Smooth muscle cell (in vitro differentiated cells): ENCODE measurements around the gene FBXO2. TPM values are rescaled to one million over a fixed set of nuclear protein-coding genes. Genes with fewer than 3 reads are reported as not detected.

Source experiments
- polyA plus RNA-seq: library from polyadenylated mRNA; unstranded; fragments of >200 nt; fragmentation: Nextera tagmentation; extraction: Ambion mirVana; gene quantifications from 2 replicates; pipeline ENCODE4 v1.2.1, GENCODE V29; 2016
- total RNA-seq: library from RNA; depleted of rRNA; stranded (reverse); fragments of >200 nt; gene quantifications from 2 replicates; pipeline ENCODE4 v1.2.3, GENCODE V29; 2014

Gene FBXO2
- total and polyA plus RNA-seq, 2 experiments from 2014 or later = 15.5 to 15.6 TPM

Other genes with a start within 250 kb of the FBXO2 start
- gene DISP3, start 175.3 kb downstream of the FBXO2 start, total RNA-seq = 1.0 TPM in 1 of 2 replicates, not detected in the other
- 0.17 and 0.27 TPM in 2 replicates for gene DISP3, start 175.3 kb downstream of the FBXO2 start, polyA plus RNA-seq
- gene FBXO44, start 448 bp upstream of the FBXO2 start, total RNA-seq = 9.0 and 10.4 TPM in 2 replicates
- 16.2 and 20.8 TPM in 2 replicates for gene FBXO44, start 448 bp upstream of the FBXO2 start, polyA plus RNA-seq
- 4.3 and 7.4 TPM in 2 replicates for gene FBXO6, start 9.8 kb upstream of the FBXO2 start, total RNA-seq
- gene FBXO6, start 9.8 kb upstream of the FBXO2 start, polyA plus RNA-seq = 12.8 and 13.2 TPM in 2 replicates
- 34.0 and 46.0 TPM in 2 replicates for gene MAD2L2, start 26.7 kb upstream of the FBXO2 start, total RNA-seq
- gene MAD2L2, start 26.7 kb upstream of the FBXO2 start, polyA plus RNA-seq = 81.2 and 87.4 TPM in 2 replicates
- gene DRAXIN, start 37.3 kb upstream of the FBXO2 start, total RNA-seq = 0.09 TPM in 1 of 2 replicates, not detected in the other
- 0.15 and 0.27 TPM in 2 replicates for gene DRAXIN, start 37.3 kb upstream of the FBXO2 start, polyA plus RNA-seq
- gene AGTRAP, start 81.7 kb upstream of the FBXO2 start, total RNA-seq = 30.9 and 32.0 TPM in 2 replicates
- gene AGTRAP, start 81.7 kb upstream of the FBXO2 start, polyA plus RNA-seq = 67.8 and 76.8 TPM in 2 replicates
- gene C1orf167, start 107.8 kb upstream of the FBXO2 start, total RNA-seq = not detected in 2 replicates
- gene C1orf167, start 107.8 kb upstream of the FBXO2 start, polyA plus RNA-seq = 0.70 TPM in 1 of 2 replicates, not detected in the other
- 12.1 and 15.2 TPM in 2 replicates for gene MTHFR, start 151.5 kb upstream of the FBXO2 start, total RNA-seq
- gene MTHFR, start 151.5 kb upstream of the FBXO2 start, polyA plus RNA-seq = 6.1 and 8.3 TPM in 2 replicates
- 8.4 and 13.6 TPM in 2 replicates for gene CLCN6, start 151.8 kb upstream of the FBXO2 start, total RNA-seq
- 9.9 and 14.8 TPM in 2 replicates for gene CLCN6, start 151.8 kb upstream of the FBXO2 start, polyA plus RNA-seq
- gene NPPA, start 193.4 kb upstream of the FBXO2 start, total RNA-seq = not detected in 2 replicates
- gene NPPA, start 193.4 kb upstream of the FBXO2 start, polyA plus RNA-seq = 0.48 and 1.4 TPM in 2 replicates
- 6.7 and 9.5 TPM in 2 replicates for gene NPPB, start 204.5 kb upstream of the FBXO2 start, total RNA-seq
- gene NPPB, start 204.5 kb upstream of the FBXO2 start, polyA plus RNA-seq = 9.6 and 12.2 TPM in 2 replicates